VCaP (cell line): ENCODE results near the gene RUBCNL.
"Not testable (repeated sequence)": the region's sequence is repeated elsewhere in the genome, so short reads cannot be mapped to it uniquely, and the experiment has no call there.

Experiments used
- H3K27ac ChIP-seq: fragments of 450-650 bp; 2 replicates; pipeline ENCODE4 v1.5.1; 2017
- TF ChIP-seq, protein P1 (sequence below): fragments of 450-650 bp; conservative IDR thresholded peaks from 2 replicates; pipeline ENCODE4 v1.5.1; 2017; ENCODE audit warnings: mild to moderate bottlenecking, moderate library complexity

Gene RUBCNL

DNA sequence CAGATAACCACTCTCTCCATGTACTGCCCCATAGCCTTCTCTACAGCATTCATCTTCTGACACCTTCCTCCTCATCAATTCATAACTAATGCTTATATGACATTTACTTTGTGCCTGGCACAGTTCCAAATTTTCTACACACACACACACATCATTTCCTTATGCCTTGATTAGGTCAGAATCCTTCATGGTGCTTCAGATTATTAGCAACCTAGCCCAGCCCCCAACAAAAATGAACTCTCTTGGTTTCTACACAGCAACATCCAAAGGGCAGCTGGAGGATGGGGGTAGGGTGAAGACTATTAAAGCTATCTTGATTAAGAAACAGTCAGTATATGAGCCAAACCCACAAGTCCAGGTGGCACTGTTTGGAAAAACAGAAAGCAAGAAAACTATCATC, 3.7 kb downstream of the RUBCNL start:
- TF ChIP-seq, protein P1, sequence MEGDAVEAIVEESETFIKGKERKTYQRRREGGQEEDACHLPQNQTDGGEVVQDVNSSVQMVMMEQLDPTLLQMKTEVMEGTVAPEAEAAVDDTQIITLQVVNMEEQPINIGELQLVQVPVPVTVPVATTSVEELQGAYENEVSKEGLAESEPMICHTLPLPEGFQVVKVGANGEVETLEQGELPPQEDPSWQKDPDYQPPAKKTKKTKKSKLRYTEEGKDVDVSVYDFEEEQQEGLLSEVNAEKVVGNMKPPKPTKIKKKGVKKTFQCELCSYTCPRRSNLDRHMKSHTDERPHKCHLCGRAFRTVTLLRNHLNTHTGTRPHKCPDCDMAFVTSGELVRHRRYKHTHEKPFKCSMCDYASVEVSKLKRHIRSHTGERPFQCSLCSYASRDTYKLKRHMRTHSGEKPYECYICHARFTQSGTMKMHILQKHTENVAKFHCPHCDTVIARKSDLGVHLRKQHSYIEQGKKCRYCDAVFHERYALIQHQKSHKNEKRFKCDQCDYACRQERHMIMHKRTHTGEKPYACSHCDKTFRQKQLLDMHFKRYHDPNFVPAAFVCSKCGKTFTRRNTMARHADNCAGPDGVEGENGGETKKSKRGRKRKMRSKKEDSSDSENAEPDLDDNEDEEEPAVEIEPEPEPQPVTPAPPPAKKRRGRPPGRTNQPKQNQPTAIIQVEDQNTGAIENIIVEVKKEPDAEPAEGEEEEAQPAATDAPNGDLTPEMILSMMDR = no peak
- H3K27ac ChIP-seq = no peak overlapping the region

DNA sequence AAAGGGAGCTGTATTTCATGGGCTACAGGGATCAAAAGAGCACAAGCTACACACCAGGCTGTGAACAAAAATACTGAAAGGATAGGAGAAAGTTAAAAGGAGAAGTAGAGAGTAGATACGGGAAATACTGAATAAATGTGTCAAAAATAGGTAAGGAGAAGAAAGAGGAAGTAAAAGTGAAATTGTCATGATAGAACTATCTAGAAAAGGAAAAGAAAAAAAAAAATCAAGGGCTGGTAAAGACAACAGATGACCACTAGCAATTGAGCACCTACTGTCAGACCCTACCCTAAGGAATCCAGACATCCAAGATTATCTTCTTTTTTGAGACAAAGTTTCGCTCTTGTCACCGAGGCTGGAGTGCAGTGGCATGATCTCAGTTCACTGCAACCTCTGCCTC, 4.8 kb downstream of the RUBCNL start:
- no peak overlapping the region for H3K27ac ChIP-seq
- TF ChIP-seq, protein P1 = no peak

DNA sequence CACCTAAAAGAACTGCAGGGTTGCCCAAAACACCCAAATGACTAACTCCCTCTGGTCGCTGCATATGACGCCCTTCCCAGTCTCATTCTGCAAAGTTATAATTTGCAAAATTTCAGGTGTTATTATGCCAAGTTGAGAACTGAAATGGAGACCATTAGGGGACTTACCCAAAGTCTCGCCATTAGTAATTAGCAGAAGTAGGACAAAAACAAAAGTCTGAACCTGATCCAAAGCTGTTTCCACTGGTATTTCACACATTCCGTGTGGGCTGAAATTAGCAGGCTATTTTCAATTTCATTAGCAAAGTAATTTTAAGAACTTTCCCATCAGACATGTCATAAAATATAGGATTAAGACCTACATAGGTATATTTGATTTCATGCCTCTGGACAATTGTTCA, 6.8 kb downstream of the RUBCNL start:
- TF ChIP-seq, protein P1 = no peak
- H3K27ac ChIP-seq = no peak overlapping the region

DNA sequence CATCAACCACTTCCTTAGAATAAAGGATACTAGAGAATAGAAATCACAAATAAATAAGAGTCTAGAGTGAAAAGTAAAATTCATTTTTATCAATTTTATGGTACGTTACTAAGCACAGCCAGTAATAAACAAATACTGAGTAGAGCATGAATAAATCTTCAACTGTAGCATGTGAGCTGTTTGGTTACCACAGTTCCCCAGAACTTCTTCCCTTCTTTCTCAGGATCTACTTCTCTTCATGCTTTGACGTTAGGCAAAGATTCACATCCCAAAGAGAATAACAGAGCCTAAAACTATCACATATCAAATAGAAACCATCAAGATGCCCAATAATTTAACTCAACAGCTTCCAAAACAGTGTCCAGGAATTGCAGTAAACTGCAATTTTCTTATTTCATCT, 7.4 kb downstream of the RUBCNL start:
- no peak overlapping the region for H3K27ac ChIP-seq
- TF ChIP-seq, protein P1 = no peak

DNA sequence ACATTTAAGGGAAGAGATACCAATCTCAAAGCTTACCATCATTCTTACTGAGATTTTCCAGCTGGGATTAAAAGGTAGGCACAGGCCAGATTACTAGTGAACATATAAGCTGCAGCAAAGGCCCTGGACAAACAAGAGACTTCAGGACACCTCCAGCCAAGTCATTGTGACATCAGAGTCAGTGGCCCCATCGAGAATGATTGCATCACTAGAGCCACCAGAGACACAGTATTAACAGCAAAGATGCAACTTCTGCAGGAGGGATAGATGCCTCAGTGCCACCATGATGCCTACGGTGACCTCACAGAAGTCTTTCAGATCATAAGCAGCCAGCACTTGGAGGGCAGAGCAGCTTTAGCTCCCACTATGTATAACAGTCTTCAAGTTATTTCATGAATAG, 8.6 kb downstream of the RUBCNL start:
- no peak overlapping the region for H3K27ac ChIP-seq
- TF ChIP-seq, protein P1 = no peak

DNA sequence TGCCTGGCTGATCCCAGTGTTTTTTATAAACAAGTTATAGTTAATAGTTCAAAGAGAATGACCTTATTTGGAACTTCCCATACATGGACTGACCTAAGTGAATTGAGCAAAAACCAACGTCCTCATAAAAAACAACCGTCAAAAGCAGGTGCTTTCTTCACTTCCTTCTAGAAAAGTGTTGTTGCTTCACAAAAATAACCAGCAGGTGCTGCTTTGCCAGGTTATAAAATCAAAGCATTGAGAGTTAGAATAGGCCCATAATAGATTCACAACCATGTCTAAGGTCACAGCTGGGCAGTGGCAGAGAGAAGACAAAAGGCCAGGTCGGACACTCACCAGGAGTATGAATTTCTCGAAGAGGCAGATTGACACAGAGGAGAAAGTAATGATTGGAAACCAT, 9.5 kb downstream of the RUBCNL start:
- TF ChIP-seq, protein P1 = no peak
- H3K27ac ChIP-seq = no peak overlapping the region

DNA sequence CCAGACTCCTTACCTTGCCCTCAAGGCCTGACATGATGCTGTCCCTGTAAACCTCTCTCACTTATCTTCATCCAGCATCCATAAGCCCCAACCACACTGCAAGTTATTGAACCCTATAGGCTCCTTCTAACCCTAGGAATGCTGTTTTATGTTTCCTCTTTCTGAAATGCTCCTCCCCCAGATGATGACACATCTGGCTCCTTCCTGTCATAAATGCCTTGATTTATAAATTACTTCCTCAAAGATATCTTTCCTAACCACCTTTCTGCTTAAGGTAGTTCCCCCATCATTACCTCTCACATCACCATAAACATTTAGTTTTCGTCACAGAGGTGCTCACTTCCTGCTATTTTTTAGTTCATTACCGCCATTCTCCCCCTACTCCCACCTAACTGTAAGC, 12.3 kb downstream of the RUBCNL start:
- H3K27ac ChIP-seq = no peak overlapping the region
- TF ChIP-seq, protein P1 = no peak

DNA sequence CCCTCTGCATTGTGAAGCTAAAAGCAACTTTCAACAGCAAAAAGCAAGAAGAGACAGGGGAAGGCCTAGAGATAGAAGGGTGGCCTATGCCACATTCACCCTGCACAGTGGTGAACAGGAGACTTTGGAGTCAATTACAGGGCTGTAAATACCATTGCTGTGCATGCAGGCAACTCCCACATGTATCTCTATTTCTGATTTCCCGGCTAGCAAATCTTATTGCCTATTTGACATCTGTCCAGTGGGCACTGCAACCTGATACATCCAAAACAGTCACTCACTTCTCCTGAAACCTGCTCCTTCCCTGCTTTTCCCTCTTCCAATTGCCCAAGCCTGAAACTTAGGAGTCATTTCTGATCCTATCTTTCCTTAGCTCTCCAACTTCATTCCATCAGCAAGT, 13.4 kb downstream of the RUBCNL start:
- TF ChIP-seq, protein P1 = no peak
- H3K27ac ChIP-seq = no peak overlapping the region

DNA sequence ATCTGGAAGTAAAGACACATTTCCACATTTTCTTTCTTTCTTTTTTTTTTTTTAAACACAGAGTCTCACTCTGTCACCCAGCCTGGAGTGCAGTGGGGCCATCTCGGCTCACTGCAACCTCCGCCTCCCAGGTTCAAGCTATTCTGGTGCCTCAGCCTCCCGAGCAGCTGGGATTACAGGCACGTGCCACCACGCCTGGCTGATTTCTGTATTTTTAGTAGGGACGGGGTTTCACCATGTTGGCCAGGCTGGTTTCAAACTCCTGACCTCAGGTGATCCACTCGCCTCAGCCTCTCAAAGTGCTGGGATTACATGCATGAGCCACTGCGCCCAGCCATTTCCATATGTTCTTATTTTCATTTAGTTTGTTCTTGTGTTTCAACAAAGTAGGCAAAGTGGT, 14.1 kb downstream of the RUBCNL start:
- H3K27ac ChIP-seq = not testable (repeated sequence)
